HEK293 (cell line): ENCODE measurements around the gene EHD2.
"Not testable (repeated sequence)": the region's sequence is repeated elsewhere in the genome, so short reads cannot be mapped to it uniquely, and the experiment has no call there.

Source experiments
- CTCF ChIA-PET: fragments of 350-600 bp; formaldehyde crosslinking; extraction: SDS; loops from one replicate; lab custom pipeline; 2021; ENCODE audit warnings: antibody characterized with exemption; lab: Yijun Ruan, JAX
- POLR2A ChIA-PET: fragments of 300-600 bp; formaldehyde crosslinking; extraction: SDS; loops from one replicate; lab custom pipeline; 2020; ENCODE audit warnings: antibody characterized with exemption, inconsistent platforms; lab: Yijun Ruan, JAX
- H3K27ac ChIP-seq: fragments of 200-500 bp; sonication (Bioruptor generic); 2 replicates; pipeline ENCODE4 v1.5.1; 2014; ENCODE audit warnings: low read depth, low read length, control low read depth, inconsistent platforms; ENCODE audit errors: extremely low read depth
- H3K36me3 ChIP-seq, 2 experiments: fragments of 200-500 bp in 1 of 2; sonication (Bioruptor generic) in 1 of 2; 1 replicate in 1 of 2; 2 replicates in 1 of 2; pipeline ENCODE4 v1.5.1; 2014 to 2017; ENCODE audit warnings: inconsistent platforms in 2 of 2, low read length in 2 of 2; ENCODE audit not compliant: control insufficient read depth in 2 of 2, insufficient read depth in 1 of 2
- H3K4me1 ChIP-seq: fragments of 200-500 bp; sonication (Bioruptor generic); 2 replicates; pipeline ENCODE4 v1.5.1; 2014; ENCODE audit warnings: mild to moderate bottlenecking, low read length, inconsistent platforms; ENCODE audit not compliant: control insufficient read depth, insufficient read depth
- H3K4me3 ChIP-seq: 2 replicates; pipeline ENCODE4 v1.5.1; 2011; ENCODE audit warnings: low read depth, mild to moderate bottlenecking, control low read depth, low read length, moderate library complexity
- H3K9me3 ChIP-seq: fragments of 200-500 bp; sonication (Bioruptor generic); 2 replicates; pipeline ENCODE4 v1.5.1; 2014; ENCODE audit warnings: low read depth, low read length, inconsistent platforms; ENCODE audit not compliant: control insufficient read depth, insufficient read depth
- ATF2 ChIP-seq: fragments of 450-650 bp; formaldehyde crosslinking; IDR thresholded peaks from 2 replicates; pipeline ENCODE4 v1.5.1; 2016; ENCODE audit warnings: missing biosample characterization, missing genetic modification characterization, low read depth
- GLIS1 ChIP-seq: fragments of 450-650 bp; formaldehyde crosslinking; IDR thresholded peaks from 2 replicates; pipeline ENCODE4 v1.5.1; 2016; ENCODE audit warnings: missing biosample characterization, missing genetic modification characterization
- KLF10 ChIP-seq: fragments of 450-650 bp; IDR thresholded peaks from 2 replicates; pipeline ENCODE4 v1.5.1; 2018; ENCODE audit warnings: missing biosample characterization, mild to moderate bottlenecking, missing genetic modification characterization
- PBX3 ChIP-seq: sonication (generic); formaldehyde crosslinking; IDR thresholded peaks from 2 replicates; pipeline ENCODE4 v1.8.1; 2022; ENCODE audit warnings: mild to moderate bottlenecking, moderate library complexity, missing genetic modification reagents
- PRDM4 ChIP-seq: fragments of 450-650 bp; formaldehyde crosslinking; IDR thresholded peaks from 2 replicates; pipeline ENCODE4 v1.5.1; 2017; ENCODE audit warnings: missing biosample characterization, missing genetic modification characterization
- REST ChIP-seq: fragments of 450-650 bp; formaldehyde crosslinking; IDR thresholded peaks from 2 replicates; pipeline ENCODE4 v1.5.1; 2016; ENCODE audit warnings: missing biosample characterization, missing genetic modification characterization
- SCRT1 ChIP-seq: fragments of 450-650 bp; formaldehyde crosslinking; IDR thresholded peaks from 2 replicates; pipeline ENCODE4 v1.5.1; 2016; ENCODE audit warnings: missing biosample characterization, missing genetic modification characterization, borderline replicate concordance
- WT1 ChIP-seq: fragments of 450-650 bp; formaldehyde crosslinking; IDR thresholded peaks from 2 replicates; pipeline ENCODE4 v1.5.1; 2016; ENCODE audit warnings: missing biosample characterization, missing genetic modification characterization
- ZFHX2 ChIP-seq: fragments of 450-650 bp; formaldehyde crosslinking; conservative IDR thresholded peaks from 2 replicates; pipeline ENCODE4 v1.5.1; 2016; ENCODE audit warnings: missing biosample characterization, missing genetic modification characterization
- ZNF121 ChIP-seq: fragments of 450-650 bp; formaldehyde crosslinking; IDR thresholded peaks from 2 replicates; pipeline ENCODE4 v1.5.1; 2016; ENCODE audit warnings: missing biosample characterization, missing genetic modification characterization
- ZNF138 ChIP-seq: fragments of 450-650 bp; formaldehyde crosslinking; IDR thresholded peaks from 2 replicates; pipeline ENCODE4 v1.5.1; 2016; ENCODE audit warnings: missing biosample characterization, missing genetic modification characterization, borderline replicate concordance
- ZNF140 ChIP-seq: fragments of 450-650 bp; formaldehyde crosslinking; IDR thresholded peaks from 2 replicates; pipeline ENCODE4 v1.5.1; 2016; ENCODE audit warnings: missing biosample characterization, missing genetic modification characterization
- ZNF211 ChIP-seq: fragments of 450-650 bp; formaldehyde crosslinking; IDR thresholded peaks from 2 replicates; pipeline ENCODE4 v1.5.1; 2016; ENCODE audit warnings: low read depth, missing biosample characterization, missing genetic modification characterization
- ZNF26 ChIP-seq: fragments of 450-650 bp; formaldehyde crosslinking; IDR thresholded peaks from 2 replicates; pipeline ENCODE4 v1.5.1; 2016; ENCODE audit warnings: missing biosample characterization, missing genetic modification characterization
- ZNF311 ChIP-seq: fragments of 450-650 bp; formaldehyde crosslinking; IDR thresholded peaks from 2 replicates; pipeline ENCODE4 v1.5.1; 2017; ENCODE audit warnings: missing biosample characterization, missing genetic modification characterization, borderline replicate concordance
- ZNF521 ChIP-seq: fragments of 450-650 bp; formaldehyde crosslinking; IDR thresholded peaks from 2 replicates; pipeline ENCODE4 v1.5.1; 2017; ENCODE audit warnings: missing biosample characterization, mild to moderate bottlenecking, missing genetic modification characterization
- ZNF530 ChIP-seq: fragments of 450-650 bp; formaldehyde crosslinking; IDR thresholded peaks from 2 replicates; pipeline ENCODE4 v1.5.1; 2016; ENCODE audit warnings: low read depth, missing biosample characterization, missing genetic modification characterization
- ZNF549 ChIP-seq: fragments of 450-650 bp; IDR thresholded peaks from 2 replicates; pipeline ENCODE4 v1.5.1; 2018; ENCODE audit warnings: missing biosample characterization, missing genetic modification characterization, mild to moderate bottlenecking, inconsistent platforms, moderate library complexity
- ZNF626 ChIP-seq: fragments of 450-650 bp; sonication (Bioruptor Pico); formaldehyde crosslinking; IDR thresholded peaks from 2 replicates; pipeline ENCODE4 v1.5.1; 2018; ENCODE audit warnings: missing biosample characterization, missing genetic modification characterization, inconsistent platforms
- ZSCAN5A ChIP-seq: fragments of 450-650 bp; formaldehyde crosslinking; IDR thresholded peaks from 2 replicates; pipeline ENCODE4 v1.5.1; 2016; ENCODE audit warnings: missing biosample characterization, missing genetic modification characterization

The EHD2 gene

GRCh38 chr19:47764705-47765104 is 51.5 kb downstream of the EHD2 start:
- H3K4me3 ChIP-seq, H3K27ac ChIP-seq, H3K9me3 ChIP-seq, H3K4me1 ChIP-seq, H3K36me3 ChIP-seq: not testable (repeated sequence)
- TF ChIP-seq ZNF121 (tag by site-specific recombination), result peak; percentile 37; the same call in 1 of the 2 replicates
- ChIA-PET CTCF (interaction anchor here (0.6 to 8.2 kb wide), 16 partner anchors 10 to 101 kb away, joined by 3 to 197 read pairs (median 6); partner anchors contain the start of genes EHD2 and NOP53), POLR2A (interaction anchor here (0.6 to 2.3 kb wide), 6 partner anchors 8 to 336 kb away, joined by 3 to 11 read pairs (median 4); no protein-coding TSS in a partner anchor)

- POLR2A ChIA-PET, result interaction anchor here (0.9 to 2.3 kb wide), 4 partner anchors 9 to 14 kb away, joined by 3 to 6 read pairs (median 3); partner anchors contain the start of gene SELENOW
- Histone ChIP-seq H3K36me3 (no peaks in the 10 kb centered on the region), H3K4me3 (no peak overlapping the region), H3K27ac (no peak overlapping the region), H3K9me3 (no peaks in the 10 kb centered on the region), H3K4me1 (no peaks in the 10 kb centered on the region)
- CTCF ChIA-PET, result interaction anchor here (0.5 to 8.2 kb wide), 30 partner anchors 8 to 1052 kb away, joined by 3 to 197 read pairs (median 5); partner anchors contain the start of genes EHD2 and NOP53
- TF ChIP-seq ZNF26, result no peak
- TF ChIP-seq PRDM4 (tag by site-specific recombination), result no peak
- no peak for TF ChIP-seq KLF10
- no peak for TF ChIP-seq REST (tag by site-specific recombination)
- no peak for TF ChIP-seq ZNF626 (tag by site-specific recombination)
- no peak for TF ChIP-seq ZNF549 (tag by site-specific recombination)
- TF ChIP-seq ZNF138, result no peak
- peak; percentile 87 for TF ChIP-seq ZFHX2 (tag by site-specific recombination)
- TF ChIP-seq ZSCAN5A (tag by site-specific recombination), result no peak
- no peak for TF ChIP-seq ZNF211 (tag by site-specific recombination)
- TF ChIP-seq SCRT1 (tag by site-specific recombination), result no peak
- no peak for TF ChIP-seq WT1 (tag by site-specific recombination)
- no peak for TF ChIP-seq ZNF530 (tag by site-specific recombination)
- no peak for TF ChIP-seq ZNF521 (tag by site-specific recombination)
- no peak for TF ChIP-seq ZNF140
- no peak for TF ChIP-seq ZNF311
- 0 out of 2 replicates have a peak, but pooled peaks have one; percentile 40 for TF ChIP-seq PBX3
- TF ChIP-seq ATF2 (tag by site-specific recombination), result no peak
- TF ChIP-seq GLIS1 (tag by site-specific recombination), result peak; percentile 97
Measured at GRCh38 chr19:47765523-47766358, 52.5 kb downstream of the EHD2 start.
